GM23248 (cell line): ENCODE results near the gene EXOSC5. TPM values are rescaled to one million over a fixed set of nuclear protein-coding genes. Genes with fewer than 3 reads are reported as not detected.
"Not testable (repeated sequence)": the region's sequence is repeated elsewhere in the genome, so short reads cannot be mapped to it uniquely, and the experiment has no call there.

Experiments used
- DNase-seq: peaks from one replicate; pipeline ENCODE4 v3.0.0-alpha.2; 2015
- H2AFZ ChIP-seq: fragments of 200-600 bp; sonication (generic); 2 replicates; pipeline ENCODE4 v1.6.1; 2016; ENCODE audit warnings: antibody characterized with exemption
- H3F3A ChIP-seq: fragments of 200-600 bp; sonication (generic); 2 replicates; pipeline ENCODE4 v1.6.1; 2016; ENCODE audit warnings: mild to moderate bottlenecking, antibody characterized with exemption, mixed run types; ENCODE audit not compliant: insufficient read depth
- H3K27ac ChIP-seq: fragments of 200-600 bp; sonication (generic); 2 replicates; pipeline ENCODE4 v1.5.1; 2016; ENCODE audit warnings: mild to moderate bottlenecking
- H3K27me3 ChIP-seq: fragments of 200-600 bp; sonication (generic); replicated peaks from 2 replicates; pipeline ENCODE4 v1.6.1; 2016; ENCODE audit warnings: mild to moderate bottlenecking; ENCODE audit not compliant: insufficient read depth
- H3K36me3 ChIP-seq: fragments of 200-600 bp; sonication (generic); 2 replicates; pipeline ENCODE4 v1.6.1; 2016; ENCODE audit warnings: low read depth, mild to moderate bottlenecking
- H3K4me1 ChIP-seq: fragments of 200-600 bp; sonication (generic); 2 replicates; pipeline ENCODE4 v1.6.1; 2016; ENCODE audit warnings: mild to moderate bottlenecking; ENCODE audit not compliant: insufficient read depth
- H3K4me2 ChIP-seq: fragments of 200-600 bp; sonication (generic); one replicate; pipeline ENCODE4 v1.6.1; 2016; ENCODE audit warnings: mild to moderate bottlenecking; ENCODE audit not compliant: unreplicated experiment
- H3K4me3 ChIP-seq: fragments of 200-600 bp; sonication (generic); 2 replicates; pipeline ENCODE4 v1.5.1; 2016; ENCODE audit warnings: mild to moderate bottlenecking
- H3K79me2 ChIP-seq: fragments of 200-600 bp; sonication (generic); 2 replicates; pipeline ENCODE4 v1.6.1; 2016; ENCODE audit warnings: mild to moderate bottlenecking; ENCODE audit not compliant: insufficient read depth
- H3K9ac ChIP-seq: fragments of 200-600 bp; sonication (generic); 2 replicates; pipeline ENCODE4 v1.6.1; 2016; ENCODE audit warnings: mild to moderate bottlenecking
- H3K9me2 ChIP-seq: fragments of 200-600 bp; sonication (generic); 2 replicates; pipeline ENCODE4 v1.6.1; 2016; ENCODE audit warnings: mixed run types, mild to moderate bottlenecking, moderate library complexity; ENCODE audit not compliant: insufficient read depth
- H3K9me3 ChIP-seq: fragments of 200-600 bp; sonication (generic); one replicate; pipeline ENCODE4 v1.6.1; 2017; ENCODE audit warnings: low read depth
- H4K20me1 ChIP-seq: fragments of 200-600 bp; sonication (generic); 2 replicates; pipeline ENCODE4 v1.6.0; 2016; ENCODE audit not compliant: insufficient read depth
- EZH2 ChIP-seq: fragments of 200-600 bp; sonication (generic); IDR thresholded peaks from 2 replicates; pipeline ENCODE4 v1.6.1; 2018; ENCODE audit warnings: antibody characterized with exemption, mild to moderate bottlenecking; ENCODE audit not compliant: insufficient read depth, poor library complexity, severe bottlenecking
- EZH2phosphoT487 ChIP-seq: fragments of 200-600 bp; sonication (generic); IDR thresholded peaks from 2 replicates; pipeline ENCODE4 v1.6.1; 2018; ENCODE audit warnings: antibody characterized with exemption, moderate library complexity, mild to moderate bottlenecking, low read depth; ENCODE audit not compliant: insufficient read depth
- WGBS, 2 experiments: methylation state at CpG; one replicate each; pipeline ENCODE4 v1.1.6; 2015 to 2017; ENCODE audit warnings: low lambda C conversion rate in 2 of 2, low coverage in 1 of 2; ENCODE audit errors: missing lambda C conversion rate in 2 of 2; 5-methylcytosine and 5-hydroxymethylcytosine counted together
- in situ Hi-C: fragments of 300-500 bp; cut with MboI; formaldehyde crosslinking; loops from 2 replicates; pipeline ENCODE4 v1.15.0; 2020
- polyA plus RNA-seq: library from polyadenylated mRNA; unstranded; fragments of >200 nt; fragmentation: Nextera tagmentation; extraction: Ambion mirVana; gene quantifications from 2 replicates; pipeline ENCODE4 v1.2.1, GENCODE V29; 2016
- total RNA-seq: library from RNA; depleted of rRNA; stranded (reverse); fragments of >200 nt; shearing (Covaris generic); gene quantifications from 2 replicates; pipeline ENCODE4 v1.2.3, GENCODE V29; 2014

Gene EXOSC5
- total and polyA plus RNA-seq, 2 experiments from 2014 or later = 21.4 to 26.4 TPM

- Histone ChIP-seq H3K36me3 (peaks cover 3% of the 10 kb centered on the region), H3K9ac (peak overlapping the region; percentile 87), H3K79me2 (peaks cover 54% of the 10 kb centered on the region), H3K4me3 (peak overlapping the region; percentile 95), H3K9me3 (no peaks in the 10 kb centered on the region), H3K27ac (peak overlapping the region; percentile 66), H3K4me2 (peak overlapping the region; percentile 76), H4K20me1 (no peaks in the 10 kb centered on the region), H3K4me1 (peaks cover 8% of the 10 kb centered on the region; the same call in 1 of the 2 replicates), H3K9me2 (no peaks in the 10 kb centered on the region), H3F3A (no peaks in the 10 kb centered on the region), H3K27me3 (no peaks in the 10 kb centered on the region), H2AFZ (peak overlapping the region; percentile 4; the same call in 1 of the 2 replicates)
- in situ Hi-C loops = no loop called here
- DNase-seq = peak; percentile 70
- no peak for TF ChIP-seq EZH2phosphoT487
- no peak for TF ChIP-seq EZH2
- 1% methylated on average over 61 to 71 of the region's 71 CpGs for WGBS, 2 experiments
Observed at GRCh38 chr19:41352609-41353465, 44.3 kb downstream of the EXOSC5 start.

- peak overlapping the region; percentile 95 for H3K4me3 ChIP-seq
- no peaks in the 10 kb centered on the region for H4K20me1 ChIP-seq
- H3K27me3 ChIP-seq = no peaks in the 10 kb centered on the region
- no peaks in the 10 kb centered on the region for H3F3A ChIP-seq
- peaks cover 60% of the 10 kb centered on the region for H3K79me2 ChIP-seq
- no peak for DNase-seq
- no peaks in the 10 kb centered on the region for H3K9me3 ChIP-seq
- in situ Hi-C loops = no loop called here
- peak overlapping the region; percentile 4; the same call in 1 of the 2 replicates for H2AFZ ChIP-seq
- peaks cover 8% of the 10 kb centered on the region; the same call in 1 of the 2 replicates for H3K4me1 ChIP-seq
- H3K27ac ChIP-seq = peak overlapping the region; percentile 66
- WGBS, 2 experiments = 0 to 1% methylated on average over 10 to 12 of the region's 12 CpGs
- TF ChIP-seq EZH2phosphoT487 = no peak
- TF ChIP-seq EZH2 = no peak
- H3K9ac ChIP-seq = peak overlapping the region; percentile 87
- H3K4me2 ChIP-seq = peak overlapping the region; percentile 76
- peaks cover 6% of the 10 kb centered on the region for H3K36me3 ChIP-seq
- H3K9me2 ChIP-seq = no peaks in the 10 kb centered on the region
Observed at GRCh38 chr19:41352279-41352608, 44.9 kb downstream of the EXOSC5 start.

GRCh38 chr19:41351339-41352245 is 45.6 kb downstream of the EXOSC5 start:
- no peak for TF ChIP-seq EZH2phosphoT487
- TF ChIP-seq EZH2 = no peak
- Histone ChIP-seq H3K4me3 (peak overlapping the region; percentile 95), H3K36me3 (peaks cover 11% of the 10 kb centered on the region), H3K27ac (peak overlapping the region; percentile 66), H3K27me3 (no peaks in the 10 kb centered on the region), H2AFZ (peak overlapping the region; percentile 39), H3K4me1 (peaks cover 8% of the 10 kb centered on the region; the same call in 1 of the 2 replicates), H3K9me3 (no peaks in the 10 kb centered on the region), H4K20me1 (no peaks in the 10 kb centered on the region), H3K79me2 (peaks cover 67% of the 10 kb centered on the region), H3K9ac (peak overlapping the region; percentile 87), H3K9me2 (no peaks in the 10 kb centered on the region), H3F3A (no peaks in the 10 kb centered on the region), H3K4me2 (peak overlapping the region; percentile 76)
- peak; percentile 84 for DNase-seq
- 1 to 2% methylated on average over 43 to 57 of the region's 58 CpGs for WGBS, 2 experiments
- in situ Hi-C loops = no loop called here

- TF ChIP-seq EZH2phosphoT487 = no peak
- TF ChIP-seq EZH2 = no peak
- Histone ChIP-seq H3K4me2 (peak overlapping the region; percentile 76), H2AFZ (peak overlapping the region; percentile 39), H3K27me3 (no peaks in the 10 kb centered on the region), H4K20me1 (no peaks in the 10 kb centered on the region), H3K79me2 (peaks cover 74% of the 10 kb centered on the region), H3K4me1 (peaks cover 8% of the 10 kb centered on the region; the same call in 1 of the 2 replicates), H3K9me2 (no peaks in the 10 kb centered on the region), H3K4me3 (peak overlapping the region; percentile 95), H3K27ac (peak overlapping the region; percentile 66), H3K9me3 (no peaks in the 10 kb centered on the region), H3K9ac (peak overlapping the region; percentile 87), H3K36me3 (peaks cover 12% of the 10 kb centered on the region), H3F3A (no peaks in the 10 kb centered on the region)
- WGBS, 2 experiments = 4 to 6% methylated on average over 20 to 21 of the region's 22 CpGs
- DNase-seq = peak; percentile 53
- in situ Hi-C loops = no loop called here
Observed at GRCh38 chr19:41350735-41351338, 46.3 kb downstream of the EXOSC5 start.

- H2AFZ ChIP-seq, DNase-seq, H3K4me3 ChIP-seq, H3K4me2 ChIP-seq, H3K9me2 ChIP-seq, H3K9ac ChIP-seq, H3F3A ChIP-seq, H4K20me1 ChIP-seq, H3K9me3 ChIP-seq, H3K27me3 ChIP-seq, H3K4me1 ChIP-seq, H3K27ac ChIP-seq, in situ Hi-C loops: not testable (repeated sequence)
- Histone ChIP-seq H3K36me3 (peaks cover 31% of the 10 kb centered on the region), H3K79me2 (peaks cover 91% of the 10 kb centered on the region)
- WGBS, 2 experiments = 95 to 98% methylated on average over 9 of the region's 9 CpGs
Observed at GRCh38 chr19:41346916-41347315, 50.2 kb downstream of the EXOSC5 start.
